GM12864 (cell line): Measurements from ENCODE around the gene GP2.

Experiments
- DNase-seq: peaks from one replicate; pipeline ENCODE4 v3.0.0-alpha.2; 2011; ENCODE audit warnings: low read depth
- H3K4me3 ChIP-seq: 2 replicates; pipeline ENCODE4 v1.5.1; 2011; ENCODE audit warnings: mild to moderate bottlenecking, low read depth, low read length, control low read depth
- CTCF ChIP-seq: IDR thresholded peaks from 2 replicates; pipeline ENCODE4 v1.5.1; 2011; ENCODE audit warnings: low read depth, mild to moderate bottlenecking, moderate library complexity, low read length, control low read depth, inconsistent platforms; ENCODE audit errors: missing control alignments

GP2 gene

DNA sequence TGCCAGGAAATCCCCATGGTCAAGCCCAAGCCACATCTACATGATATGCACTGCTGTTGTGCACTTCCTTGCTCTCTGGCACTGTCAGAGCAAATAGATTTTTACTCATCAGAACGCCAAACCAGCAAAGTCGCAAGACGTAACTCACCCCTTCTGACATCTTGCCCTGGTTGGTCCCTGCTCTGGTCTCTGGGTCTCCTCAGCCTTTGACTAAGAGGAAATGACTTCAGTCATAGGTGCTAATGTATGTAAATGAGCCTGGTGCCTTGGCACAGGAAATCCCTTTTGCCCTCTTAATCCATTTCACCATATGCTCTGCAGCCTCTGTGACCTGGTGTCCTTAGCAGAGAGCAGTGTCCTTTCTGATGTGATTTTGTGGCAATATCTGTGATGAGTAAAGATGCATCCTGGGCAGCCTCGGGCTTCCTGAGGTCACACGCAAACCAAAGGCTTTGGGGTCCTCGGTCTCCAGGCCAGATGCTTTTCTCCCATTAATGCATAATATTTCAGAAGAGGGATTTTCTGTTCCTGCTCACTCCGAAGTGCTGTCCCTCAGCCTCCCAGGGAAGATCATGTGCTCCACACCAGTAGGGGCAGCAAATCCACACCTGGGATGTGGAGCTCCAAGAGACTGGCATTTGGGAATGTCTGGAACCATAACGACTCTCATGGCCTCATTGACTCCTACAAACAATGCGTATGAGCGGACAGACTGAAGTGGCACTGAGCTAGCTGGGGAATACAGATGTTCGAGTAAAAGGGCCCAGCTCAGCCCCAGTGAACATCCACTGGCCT, 66.9 kb downstream of the GP2 start:
- no peak overlapping the region for H3K4me3 ChIP-seq
- DNase-seq = no peak
- TF ChIP-seq CTCF = no peak
